H7 (cell line): ENCODE data around the gene ARL3. TPM values are rescaled to one million over a fixed set of nuclear protein-coding genes. Genes with fewer than 3 reads are reported as not detected.
"Not testable (repeated sequence)": the region's sequence is repeated elsewhere in the genome, so short reads cannot be mapped to it uniquely, and the experiment has no call there.

Source experiments
- DNase-seq: peaks from one replicate; pipeline ENCODE4 v3.0.0; 2012
- H3K27me3 ChIP-seq: 2 replicates; pipeline ENCODE4 v1.6.0; 2011; ENCODE audit warnings: mild to moderate bottlenecking, low read length; ENCODE audit not compliant: control insufficient read depth, insufficient read depth
- H3K36me3 ChIP-seq: replicated peaks from 2 replicates; pipeline ENCODE4 v1.5.1; 2011; ENCODE audit warnings: low read length; ENCODE audit not compliant: control insufficient read depth, insufficient read depth
- H3K4me3 ChIP-seq: 2 replicates; pipeline ENCODE4 v1.5.1; 2011; ENCODE audit warnings: low read depth, mild to moderate bottlenecking, control low read depth, low read length, moderate library complexity; ENCODE audit not compliant: insufficient read depth
- total RNA-seq: library from RNA; depleted of rRNA; stranded (reverse); fragments of >200 nt; shearing (Covaris generic); gene quantifications from 2 replicates; pipeline ENCODE4 v1.2.3, GENCODE V29; 2014

ARL3 gene
- total RNA-seq, 1 experiment from 2014 or later = 7.5 TPM

DNA sequence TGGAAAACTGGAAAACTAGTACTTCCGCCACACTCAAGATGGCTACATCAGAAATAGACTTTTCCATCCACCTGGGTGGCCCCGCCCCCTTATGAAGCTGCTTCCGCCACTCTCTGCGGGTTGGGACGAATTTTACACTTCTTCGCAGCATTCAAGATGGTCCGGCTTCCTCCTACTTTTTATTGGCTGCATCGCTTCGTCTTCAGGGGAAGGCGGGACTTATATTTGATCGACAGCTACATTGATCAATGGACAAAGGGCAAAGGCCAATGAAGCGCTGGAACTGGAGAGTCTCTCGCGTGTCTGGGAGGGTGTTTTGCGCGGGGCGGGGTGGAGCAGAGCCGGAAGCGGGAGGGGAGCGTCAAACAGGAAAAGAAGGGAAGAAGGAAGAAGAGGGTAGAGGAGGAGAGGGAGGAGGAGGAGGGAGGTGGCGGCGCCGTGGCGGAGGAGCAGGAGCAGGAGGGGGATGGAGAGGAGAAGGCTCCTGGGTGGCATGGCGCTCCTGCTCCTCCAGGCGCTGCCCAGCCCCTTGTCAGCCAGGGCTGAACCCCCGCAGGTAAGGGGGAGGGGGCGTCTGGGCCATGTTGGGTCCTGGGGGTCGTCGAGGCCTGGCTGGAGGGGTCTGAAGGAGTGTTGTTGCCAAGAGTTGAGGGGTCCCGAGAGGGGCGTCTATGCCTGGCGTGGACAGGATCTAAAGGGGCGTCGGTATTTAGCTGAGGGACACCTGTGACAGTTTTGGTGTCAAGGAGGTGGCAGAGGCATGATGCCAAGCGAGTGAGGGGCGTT lies 29.6 kb upstream of the ARL3 start, which contains the start of gene WBP1L:
Gene WBP1L, plus strand, starts transcription at position 361 of the 786 bp plus-strand sequence. Its CDS starts 106 bp downstream, at position 467.
- peak; percentile 93 for DNase-seq
- no peaks in the 10 kb centered on the region for H3K36me3 ChIP-seq
- H3K27me3 ChIP-seq = no peaks in the 10 kb centered on the region
- H3K4me3 ChIP-seq = peak within 1 kb of the TSS; percentile 77

DNA sequence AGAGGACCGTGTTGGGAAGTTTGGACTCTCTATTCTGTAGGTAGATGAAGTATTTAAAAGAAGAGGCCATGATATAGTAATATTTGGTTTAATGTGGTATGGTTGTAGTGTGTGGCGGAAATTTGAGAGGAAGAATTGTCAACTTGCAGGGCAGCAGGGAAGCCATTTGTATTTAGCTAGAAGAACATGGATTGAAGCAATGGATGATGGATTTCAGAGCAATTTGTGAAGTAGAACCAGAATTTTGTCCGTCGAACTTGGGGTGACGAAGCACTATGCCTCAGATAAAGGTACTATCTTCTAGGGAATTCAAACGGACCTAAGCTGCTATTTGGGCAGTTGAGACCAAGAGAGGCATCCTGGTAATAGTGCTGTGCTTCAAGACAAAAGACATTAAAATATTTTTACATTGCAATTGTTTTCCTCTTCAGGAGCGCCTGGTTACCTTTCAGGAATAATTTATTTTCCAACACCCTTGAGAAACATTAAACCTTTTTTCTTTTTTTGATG lies 28.9 kb upstream of the ARL3 start:
- Histone ChIP-seq H3K36me3 (no peaks in the 10 kb centered on the region), H3K27me3 (no peaks in the 10 kb centered on the region), H3K4me3 (peak overlapping the region; percentile 26)
- no peak for DNase-seq

DNA sequence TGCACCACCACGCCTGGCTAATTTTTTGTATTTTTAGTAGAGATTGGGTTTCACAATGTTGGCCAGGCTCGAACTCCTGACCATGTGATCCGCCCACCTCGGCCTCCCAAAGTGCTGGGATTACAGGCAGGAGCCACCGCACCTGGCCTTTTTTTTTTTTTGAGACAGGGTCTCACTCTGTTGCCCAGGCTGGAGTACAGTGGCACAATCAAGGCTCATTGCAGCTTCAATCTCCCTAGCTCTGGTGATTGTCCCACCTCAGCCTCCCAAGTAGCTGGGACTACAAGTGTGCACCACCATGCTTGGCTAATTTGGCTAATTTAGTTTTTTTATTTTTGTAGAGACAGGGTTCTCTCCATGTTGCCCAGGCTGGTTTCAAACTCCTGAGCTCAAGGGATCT lies 28.1 kb upstream of the ARL3 start:
- H3K27me3 ChIP-seq, H3K4me3 ChIP-seq, H3K36me3 ChIP-seq, DNase-seq: not testable (repeated sequence)

DNA sequence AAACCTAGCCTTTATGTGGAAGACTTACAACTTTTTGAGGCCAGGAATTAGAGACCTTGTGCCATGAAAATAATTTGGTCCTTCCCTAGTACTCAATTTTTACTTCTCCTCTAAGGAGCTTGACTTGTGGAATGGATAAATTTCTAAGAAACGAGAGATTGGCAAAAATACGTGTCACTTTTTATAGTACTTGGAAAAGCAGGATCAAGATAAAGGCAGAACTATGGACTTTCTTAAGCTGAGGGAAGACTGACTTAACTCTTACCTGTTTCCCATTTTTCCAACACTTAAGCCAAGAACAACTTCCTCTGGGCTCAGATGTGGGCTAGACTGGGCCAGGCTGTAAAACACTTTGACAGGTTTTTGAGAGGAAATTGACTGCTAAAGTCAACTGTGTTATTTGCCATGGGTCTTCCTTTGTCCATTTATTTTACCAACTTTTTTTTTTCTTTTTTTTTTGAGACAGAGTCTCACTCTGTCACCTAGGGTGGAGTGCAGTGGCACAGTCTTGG lies 27.6 kb upstream of the ARL3 start:
- Histone ChIP-seq H3K4me3 (no peak overlapping the region), H3K36me3 (peaks cover 7% of the 10 kb centered on the region), H3K27me3 (no peaks in the 10 kb centered on the region)
- no peak for DNase-seq

DNA sequence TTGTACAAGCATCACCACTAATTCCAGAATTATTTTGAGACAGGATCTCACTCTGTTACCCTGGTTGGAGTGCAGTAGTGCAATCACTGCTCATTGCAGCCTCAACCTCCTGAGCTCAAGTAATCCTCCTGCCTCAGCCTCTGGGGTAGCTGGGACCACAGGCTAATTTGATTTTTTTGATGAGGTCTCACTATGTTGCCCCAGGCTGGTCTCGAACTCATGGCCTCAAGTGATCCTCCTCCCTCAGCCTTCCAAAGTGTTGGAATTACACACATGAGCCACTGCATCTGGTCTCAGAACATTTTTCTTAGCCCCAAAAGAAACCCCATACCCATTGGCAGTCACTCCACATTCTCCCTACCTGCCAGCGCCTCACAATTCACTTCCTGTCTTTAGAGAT lies 26.0 kb upstream of the ARL3 start:
- H3K36me3 ChIP-seq = peaks cover 9% of the 10 kb centered on the region
- no peaks in the 10 kb centered on the region for H3K27me3 ChIP-seq
- no peak overlapping the region for H3K4me3 ChIP-seq
- no peak for DNase-seq

DNA sequence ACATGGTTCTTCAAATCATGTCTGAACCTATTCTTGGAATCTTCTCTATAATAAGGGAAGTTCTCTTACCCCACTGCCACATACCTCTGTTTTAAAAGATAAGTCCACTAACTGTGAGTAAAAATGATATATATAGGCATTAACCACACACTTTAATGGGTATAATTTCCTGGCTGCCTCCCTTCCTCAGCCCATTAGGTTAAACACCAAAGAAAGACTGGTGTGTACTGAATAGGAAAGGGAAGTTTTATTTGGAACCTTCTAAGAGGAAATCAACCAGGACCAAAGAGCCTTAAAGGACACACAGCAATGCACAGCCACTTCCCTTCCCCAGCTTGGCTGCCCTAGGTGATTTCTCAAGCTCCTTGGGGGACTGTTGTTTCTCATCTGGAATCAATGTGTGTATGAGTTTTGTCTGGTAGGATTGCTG lies 24.5 kb upstream of the ARL3 start:
- Histone ChIP-seq H3K36me3 (peaks cover 9% of the 10 kb centered on the region), H3K4me3 (no peak overlapping the region), H3K27me3 (no peaks in the 10 kb centered on the region)
- no peak for DNase-seq

DNA sequence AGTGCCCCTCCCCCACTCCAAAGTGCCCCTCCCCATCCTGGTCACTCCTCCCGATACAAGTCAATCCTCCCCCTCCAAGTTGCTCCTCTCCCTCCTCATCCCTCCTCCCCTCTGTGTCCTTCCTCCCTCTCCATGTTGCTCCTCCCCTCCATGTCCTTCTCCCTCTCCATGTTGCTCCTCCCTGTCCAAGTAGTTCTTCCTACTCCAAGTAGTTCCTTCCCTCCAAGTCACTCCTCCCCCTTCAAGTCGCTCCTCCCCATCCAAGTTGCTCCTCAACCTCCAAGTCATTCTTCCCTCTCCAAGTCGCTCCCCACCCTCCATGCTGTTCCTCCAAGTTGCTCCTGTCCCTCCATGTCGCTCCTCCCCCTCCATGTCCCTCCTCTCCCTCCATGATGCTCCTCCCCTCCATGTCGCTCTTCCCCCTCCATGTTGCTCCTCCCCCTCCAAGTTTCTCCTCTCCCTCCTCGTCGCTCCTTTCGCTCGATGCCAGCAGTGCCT lies 20.9 kb upstream of the ARL3 start:
- Histone ChIP-seq H3K36me3 (peaks cover 25% of the 10 kb centered on the region), H3K27me3 (no peaks in the 10 kb centered on the region), H3K4me3 (no peak overlapping the region)
- peak; percentile 75 for DNase-seq

DNA sequence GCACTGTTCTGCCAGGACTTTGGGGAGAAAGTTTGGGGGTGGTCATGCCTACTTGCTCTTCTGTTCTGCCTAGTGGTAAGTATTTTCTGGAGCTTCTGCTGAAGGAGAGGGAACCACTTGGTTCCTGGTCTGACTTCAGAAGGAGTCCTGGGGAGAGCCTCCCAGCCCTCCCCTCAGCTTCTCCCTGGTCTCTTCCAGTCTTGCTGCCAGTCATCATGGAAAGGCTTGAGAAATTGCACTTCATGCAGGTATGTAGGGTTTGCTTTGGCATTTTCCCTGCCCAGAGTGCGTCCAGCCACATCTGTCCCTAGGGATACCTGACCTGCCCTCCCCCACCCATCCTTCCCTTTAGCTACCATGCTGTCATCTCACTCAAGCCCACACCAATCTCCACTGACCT lies 18.5 kb upstream of the ARL3 start:
- Histone ChIP-seq H3K36me3 (peaks cover 27% of the 10 kb centered on the region), H3K4me3 (no peak overlapping the region), H3K27me3 (no peaks in the 10 kb centered on the region)
- no peak for DNase-seq

DNA sequence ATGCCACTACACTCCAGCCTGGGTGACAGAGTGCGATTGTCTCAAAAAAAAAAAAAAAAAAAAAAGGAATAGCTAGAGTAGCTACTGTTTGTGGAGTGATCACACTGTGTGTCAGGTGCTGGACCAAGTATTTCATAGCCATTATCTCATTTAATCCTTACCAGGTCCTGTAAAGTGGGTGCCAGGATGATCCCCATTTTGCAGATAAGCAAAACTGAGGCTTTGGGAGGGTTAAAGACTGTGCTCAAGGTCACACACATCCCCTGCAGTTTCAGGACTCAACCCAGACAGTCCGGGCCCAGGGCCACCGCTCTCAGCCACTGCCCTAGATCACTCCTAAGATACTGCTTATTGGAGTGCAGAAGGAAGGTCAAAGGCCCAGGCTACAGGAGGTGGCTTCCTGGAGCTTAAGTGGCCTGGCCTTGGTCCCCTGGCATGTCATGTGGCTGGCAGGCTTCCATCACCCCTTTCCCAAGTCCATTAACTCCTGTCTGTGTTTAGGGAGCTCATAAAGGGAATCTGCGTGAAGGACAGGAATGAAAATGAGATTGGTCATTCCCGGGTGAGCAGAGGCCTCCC lies 17.1 kb upstream of the ARL3 start:
- Histone ChIP-seq H3K4me3 (no peak overlapping the region), H3K36me3 (peaks cover 31% of the 10 kb centered on the region), H3K27me3 (no peaks in the 10 kb centered on the region)
- DNase-seq = no peak

DNA sequence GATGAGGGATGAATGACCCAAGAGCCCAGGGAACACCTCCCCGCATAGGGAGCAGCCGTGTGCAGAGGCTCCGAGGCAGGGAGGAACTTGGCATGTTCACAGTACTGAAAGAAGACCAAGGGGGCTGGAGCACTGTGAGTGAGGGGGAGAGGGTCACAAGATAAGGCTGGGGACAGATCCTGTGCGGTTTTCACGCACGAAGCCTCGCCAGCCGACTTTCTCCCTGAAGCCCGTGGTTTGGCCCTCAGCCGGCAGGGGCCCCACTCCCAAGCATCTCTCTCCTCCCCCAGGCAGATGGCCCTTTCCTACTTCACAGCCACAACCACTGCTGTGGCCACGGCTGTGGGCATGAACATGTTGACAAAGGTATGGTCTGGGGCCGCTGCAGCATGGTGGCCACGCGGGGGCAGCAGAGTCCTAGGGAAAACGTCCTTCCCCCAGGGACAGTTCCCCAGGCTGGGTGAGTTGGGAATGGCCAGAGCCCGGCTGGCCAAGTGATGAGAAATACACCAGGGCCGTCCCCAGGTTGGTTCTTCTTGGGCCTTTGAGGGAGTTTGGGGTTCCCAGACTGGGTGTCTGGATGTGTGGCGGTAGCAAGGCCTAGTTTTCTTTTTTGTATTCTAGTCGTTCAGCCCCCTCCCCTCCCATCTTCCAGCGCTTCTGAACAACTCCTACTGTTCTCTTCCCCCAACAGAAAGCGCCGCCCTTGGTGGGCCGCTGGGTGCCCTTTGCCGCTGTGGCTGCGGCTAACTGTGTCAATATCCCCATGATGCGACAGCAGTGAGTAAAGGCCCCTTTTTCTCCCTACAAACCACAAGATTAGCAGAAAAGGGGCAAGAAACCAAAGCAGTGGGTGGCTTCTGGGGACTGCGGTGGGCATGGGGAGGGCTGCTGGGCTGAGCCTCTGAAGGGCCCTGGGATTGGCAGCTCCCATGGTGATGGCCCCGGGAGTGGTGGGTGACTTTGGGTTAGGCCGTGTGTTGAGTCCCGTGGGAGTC lies 15.1 kb upstream of the ARL3 start:
- H3K4me3 ChIP-seq = no peak overlapping the region
- peak; percentile 91 for DNase-seq
- H3K27me3 ChIP-seq = no peaks in the 10 kb centered on the region
- peaks cover 31% of the 10 kb centered on the region for H3K36me3 ChIP-seq

DNA sequence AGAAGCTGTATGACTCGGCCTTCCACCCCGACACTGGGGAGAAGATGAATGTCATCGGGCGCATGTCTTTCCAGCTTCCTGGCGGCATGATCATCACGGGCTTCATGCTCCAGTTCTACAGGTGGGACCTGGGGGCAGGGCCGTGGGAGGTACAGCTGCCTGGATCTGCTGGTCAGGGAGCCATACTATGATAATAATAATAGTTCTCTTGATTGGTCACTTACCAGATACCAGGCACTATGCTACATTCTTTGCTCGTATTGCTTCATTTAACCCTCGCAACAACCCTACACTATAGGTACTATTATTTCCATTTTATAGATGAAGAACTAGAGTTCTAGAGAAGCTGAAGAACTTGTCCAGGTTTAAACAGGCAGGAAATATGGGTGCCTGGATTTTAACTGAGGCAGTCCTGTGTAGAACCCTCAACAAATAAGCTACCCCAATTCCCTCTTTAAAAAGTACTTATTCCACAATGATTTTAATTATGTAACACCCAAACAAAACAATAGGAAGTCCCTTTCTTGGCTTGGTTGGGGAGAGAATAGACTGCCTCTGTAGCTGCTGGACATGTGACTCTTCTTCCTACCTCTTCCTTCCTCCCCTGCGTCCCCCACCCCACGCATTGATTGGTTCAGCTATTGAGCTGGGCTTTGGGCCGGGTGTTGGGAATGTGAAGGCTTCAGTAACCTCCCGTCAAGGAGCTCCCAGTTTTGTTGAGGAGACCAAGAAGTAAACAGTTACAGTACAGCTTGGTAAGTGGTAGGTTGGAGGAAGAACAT lies 13.0 kb upstream of the ARL3 start:
- Histone ChIP-seq H3K4me3 (no peak overlapping the region), H3K27me3 (no peaks in the 10 kb centered on the region), H3K36me3 (peaks cover 23% of the 10 kb centered on the region)
- DNase-seq = no peak

DNA sequence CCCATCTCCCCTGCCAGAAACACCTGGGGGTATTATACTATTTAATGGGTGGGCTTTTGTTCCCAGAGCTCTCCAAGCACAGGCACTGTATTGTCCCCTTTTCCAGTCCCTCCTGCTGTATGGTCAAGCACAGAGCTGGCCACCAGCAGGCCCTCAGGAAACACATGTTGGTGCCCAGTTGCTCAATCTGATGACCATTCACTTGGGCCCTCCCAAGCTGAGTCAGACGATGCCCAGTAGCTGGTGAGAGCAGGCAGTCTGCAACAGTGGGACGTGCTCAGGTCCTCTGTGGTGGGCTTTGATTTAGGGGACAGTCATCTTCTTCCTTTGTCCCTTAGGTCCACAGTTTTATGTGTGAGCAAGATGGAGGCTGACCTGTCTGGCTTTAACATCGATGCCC lies 12.1 kb upstream of the ARL3 start:
- Histone ChIP-seq H3K4me3 (no peak overlapping the region), H3K27me3 (no peaks in the 10 kb centered on the region), H3K36me3 (peaks cover 21% of the 10 kb centered on the region)
- DNase-seq = no peak

DNA sequence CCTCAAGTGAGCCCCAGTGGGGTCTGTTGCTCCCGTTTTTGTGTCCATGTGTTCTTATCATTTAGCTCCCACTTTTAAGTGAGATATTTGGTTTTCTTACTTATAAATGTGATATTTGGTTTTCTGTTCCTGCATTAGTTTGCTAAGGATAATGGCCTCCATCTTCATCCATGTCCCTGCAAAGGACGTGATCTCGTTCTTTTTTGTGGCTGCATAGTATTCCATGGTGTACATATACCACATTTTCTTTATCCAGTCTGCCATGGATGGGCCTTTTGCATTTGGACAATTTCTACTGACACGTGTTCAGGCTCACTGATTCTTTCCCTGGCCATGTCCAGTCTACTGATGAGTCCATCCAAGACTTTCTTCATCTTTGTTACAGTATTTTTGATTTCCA lies 9.8 kb upstream of the ARL3 start:
- DNase-seq = no peak
- Histone ChIP-seq H3K36me3 (peaks cover 14% of the 10 kb centered on the region), H3K27me3 (no peaks in the 10 kb centered on the region), H3K4me3 (no peak overlapping the region)
